NCI-H446 treated with DMSO at 0.1 percent for 48 hours (cell line): ENCODE measurements around the gene PEMT.

ENCODE experiments used
- DNase-seq: peaks from one replicate; lab custom pipeline; 2025; lab: John Stamatoyannopoulos, UW

The PEMT gene

DNA sequence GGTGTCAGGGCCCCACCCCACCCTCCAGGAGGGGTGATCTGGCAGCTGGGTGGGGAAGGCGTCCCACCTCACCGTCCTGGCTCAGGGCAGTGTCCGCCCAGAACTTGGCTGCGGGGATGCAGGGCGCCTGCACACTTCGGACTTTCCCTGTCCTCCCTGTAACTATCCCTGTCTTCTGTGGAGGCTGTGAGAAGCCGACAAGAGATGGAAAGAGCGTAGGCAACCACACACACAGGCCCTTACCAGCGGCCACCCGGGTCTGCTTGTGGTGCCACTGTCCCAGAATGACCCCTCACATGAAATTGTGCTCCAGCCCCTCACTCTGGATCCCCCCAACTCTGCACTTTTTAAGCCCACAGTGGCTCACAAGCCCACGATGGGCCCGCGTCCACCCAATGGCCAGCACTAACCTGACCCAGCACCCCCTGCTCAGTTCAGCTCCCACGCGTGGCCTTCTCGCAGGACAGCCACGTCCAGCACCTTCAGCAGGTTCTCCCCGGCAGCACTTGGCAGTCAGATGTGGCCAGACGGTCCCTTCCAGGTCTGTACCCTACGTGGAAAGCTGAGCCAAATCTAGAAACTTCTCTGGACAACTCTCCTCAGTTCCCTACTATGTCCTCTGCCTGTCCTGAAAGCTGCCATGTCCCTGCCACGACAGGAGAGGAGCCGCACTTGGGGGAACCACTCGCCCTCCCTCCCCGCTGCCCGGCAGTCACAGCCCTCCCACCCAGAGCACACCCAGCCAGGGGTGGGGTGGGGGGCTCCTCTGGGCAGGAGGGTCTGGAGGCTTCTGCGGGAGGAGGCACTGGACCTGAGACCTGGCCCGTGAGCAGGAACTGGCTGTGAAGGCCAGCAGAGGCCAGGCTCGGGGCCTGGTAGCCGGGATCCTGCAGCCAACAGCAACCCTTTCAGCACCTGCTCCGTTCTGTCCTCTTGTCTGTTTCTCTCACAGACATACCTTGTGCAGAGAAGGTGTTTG, 38.0 kb downstream of the PEMT start:
- no peak for DNase-seq

DNA sequence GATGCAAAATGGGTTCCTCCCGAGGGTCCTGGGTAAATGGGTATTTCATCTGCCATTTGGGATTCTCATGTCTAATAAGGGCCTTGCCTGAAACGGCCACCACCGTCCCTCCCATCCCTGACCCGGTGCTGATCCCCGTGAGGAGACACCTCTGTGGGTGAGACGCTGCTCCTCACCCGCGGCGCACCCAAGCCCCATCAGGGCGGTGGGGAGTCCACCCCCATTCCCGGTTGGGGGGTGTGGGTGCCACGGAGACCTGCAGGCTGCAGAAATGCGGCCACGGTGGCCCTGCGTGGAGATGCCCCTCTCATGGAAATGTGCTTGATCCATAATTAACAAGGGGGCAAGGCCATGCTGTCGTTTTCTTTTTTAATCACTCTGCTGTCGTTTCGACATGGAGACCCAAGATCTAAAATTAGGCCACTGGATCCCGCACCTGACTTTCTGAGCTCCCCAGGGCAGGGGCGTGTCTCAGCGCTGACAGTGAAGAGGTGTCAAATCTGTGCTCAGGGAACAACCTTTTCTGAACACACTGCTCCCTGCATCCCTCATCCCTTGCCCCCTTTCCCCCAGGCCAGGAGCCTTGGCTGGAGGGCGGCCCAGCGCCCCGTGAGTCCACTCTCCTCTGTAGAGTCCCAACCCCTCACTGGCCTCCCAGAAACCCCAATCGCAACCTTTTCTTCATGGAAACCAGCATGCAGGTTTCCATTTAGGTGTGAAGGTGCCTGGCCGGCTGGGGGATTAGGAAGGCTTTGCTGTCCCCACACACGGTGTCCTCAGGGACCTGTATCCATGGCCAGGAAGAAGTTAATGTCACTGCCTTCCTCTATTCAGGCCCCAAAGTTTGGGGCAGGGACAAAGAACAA, 38.9 kb downstream of the PEMT start:
- DNase-seq: no peak

DNA sequence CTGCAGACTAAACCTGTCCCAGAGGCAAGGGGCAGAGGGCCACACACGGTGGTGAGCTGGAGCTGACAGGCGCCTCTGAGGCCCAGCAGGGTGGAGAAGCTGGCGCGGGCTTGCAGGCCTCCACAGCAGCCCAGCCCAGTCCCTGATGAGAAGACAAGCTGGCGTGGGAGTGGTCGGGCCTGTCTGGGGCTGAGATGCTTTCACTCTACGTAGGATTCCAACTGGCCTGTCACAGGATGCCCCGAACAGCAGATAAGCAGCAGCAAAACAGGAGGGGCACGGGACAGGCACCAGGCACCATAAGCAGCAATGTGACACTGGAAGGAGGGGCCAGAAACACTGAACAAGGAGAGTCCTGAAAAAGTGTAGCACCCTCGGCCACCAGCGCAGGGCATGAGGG, 40.1 kb downstream of the PEMT start:
- DNase-seq: no peak

DNA sequence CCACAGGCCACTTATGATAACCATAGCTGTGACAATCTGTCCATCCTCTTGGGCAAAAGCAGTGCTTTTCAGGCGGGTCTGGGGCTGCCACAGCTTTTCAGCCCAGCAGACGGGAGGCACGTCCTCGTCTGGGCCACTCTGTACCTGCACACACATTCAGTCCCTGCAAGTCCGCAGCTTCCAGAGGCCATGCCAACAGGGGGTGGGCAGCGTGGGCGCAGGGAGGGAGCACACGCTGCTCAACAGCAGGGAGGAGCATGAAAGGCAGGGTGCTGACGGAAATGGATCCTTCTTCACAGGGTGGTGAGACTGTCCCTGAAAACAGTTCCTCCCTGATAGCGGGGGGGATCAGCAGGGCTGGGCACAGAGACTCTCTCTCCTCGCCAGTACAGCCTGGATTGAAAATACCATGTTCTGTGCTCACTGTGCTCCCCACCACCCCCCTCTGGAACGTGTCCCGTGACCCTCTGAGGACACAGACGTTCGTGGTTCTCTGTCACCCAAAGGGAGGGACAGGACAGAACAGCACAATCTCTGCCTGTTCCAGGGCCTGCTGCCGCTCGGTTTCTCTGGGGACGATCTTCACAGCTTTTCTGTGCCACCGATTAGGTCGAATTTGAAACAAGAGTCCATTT, 41.7 kb downstream of the PEMT start:
- no peak for DNase-seq

DNA sequence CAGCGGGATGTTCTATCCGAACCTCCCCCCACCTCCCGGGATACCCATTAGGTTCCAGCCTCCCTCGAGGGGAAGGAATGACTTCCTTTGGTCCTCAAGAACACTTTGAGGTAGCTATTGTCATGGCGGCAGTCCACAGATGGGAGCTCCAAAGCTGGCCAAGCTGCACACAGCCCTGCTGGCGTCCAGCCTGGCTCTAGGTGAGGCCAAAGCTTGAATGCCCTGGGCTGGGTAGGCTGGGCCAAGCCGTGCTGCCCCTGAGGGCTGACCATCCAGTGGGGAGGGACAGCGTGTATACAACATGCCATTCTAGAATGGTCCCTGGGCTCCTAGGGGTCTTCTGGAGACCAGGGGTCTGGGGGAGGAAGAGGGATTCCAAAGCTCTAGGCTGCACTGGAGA, 43.5 kb downstream of the PEMT start:
- DNase-seq: no peak

DNA sequence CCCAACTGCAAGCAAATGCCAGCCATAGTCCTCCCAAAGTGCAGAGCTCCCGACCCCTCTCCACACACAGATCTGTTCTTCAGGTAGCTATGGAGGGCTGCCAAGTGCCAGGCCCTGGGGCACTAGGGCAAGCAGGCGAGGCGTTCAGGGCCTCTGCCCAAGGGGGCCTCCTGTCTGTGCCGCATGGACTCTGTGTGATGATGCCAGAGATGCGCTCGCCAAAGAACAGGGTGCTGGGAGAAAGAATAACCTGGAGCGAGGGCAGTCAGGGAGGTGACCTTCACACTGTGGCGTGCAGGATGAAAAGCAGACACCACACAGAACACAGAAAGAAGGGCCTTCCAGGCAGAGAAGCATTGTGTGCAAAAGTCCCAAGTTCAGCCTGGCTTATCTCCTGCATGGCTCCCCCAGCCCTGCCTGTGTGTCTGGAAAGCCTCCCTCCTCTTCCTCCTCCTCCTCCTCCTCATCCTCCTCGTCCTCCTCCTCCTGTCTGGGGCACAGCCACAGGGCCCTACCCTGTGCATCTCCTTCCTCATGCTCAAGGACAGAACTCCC, 44.2 kb downstream of the PEMT start:
- DNase-seq: no peak

DNA sequence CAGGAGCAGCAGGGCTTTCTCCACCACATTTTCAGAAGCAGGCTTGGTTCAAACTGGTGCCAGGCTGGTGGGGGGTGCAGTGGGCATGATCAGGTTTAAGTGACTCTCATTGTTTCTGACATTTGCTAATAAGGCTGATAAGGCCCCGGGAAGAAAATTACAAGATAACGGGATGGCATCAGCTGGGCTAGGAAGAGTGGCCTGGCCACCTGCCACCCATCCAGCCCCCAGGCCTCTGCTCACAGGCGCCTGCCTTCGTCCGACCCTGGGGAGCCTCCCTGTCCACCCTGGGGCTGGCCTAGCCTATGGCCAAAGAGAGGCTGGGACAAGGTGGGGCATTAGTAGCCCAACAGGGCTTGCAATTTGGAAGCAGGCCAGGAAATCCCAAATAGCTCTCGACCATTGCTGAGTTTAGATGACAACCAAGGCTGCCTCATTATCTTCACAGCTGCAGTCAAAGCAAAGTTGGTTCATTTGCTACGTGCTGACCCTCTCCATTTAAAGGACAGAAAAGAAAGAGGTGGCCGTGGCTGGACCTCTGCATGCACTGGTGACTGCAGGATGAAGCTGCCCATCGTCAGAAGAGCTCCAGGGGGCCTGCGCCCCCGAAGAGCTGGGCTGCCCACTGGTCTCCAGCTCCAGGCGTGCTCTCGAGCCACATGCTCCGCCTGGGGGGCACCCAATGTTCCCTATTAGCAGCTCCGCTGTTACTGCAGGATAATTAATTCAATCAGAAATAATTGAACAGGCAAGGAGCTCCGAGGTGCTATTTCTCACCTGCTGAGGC, 44.9 kb downstream of the PEMT start:
- DNase-seq: no peak

DNA sequence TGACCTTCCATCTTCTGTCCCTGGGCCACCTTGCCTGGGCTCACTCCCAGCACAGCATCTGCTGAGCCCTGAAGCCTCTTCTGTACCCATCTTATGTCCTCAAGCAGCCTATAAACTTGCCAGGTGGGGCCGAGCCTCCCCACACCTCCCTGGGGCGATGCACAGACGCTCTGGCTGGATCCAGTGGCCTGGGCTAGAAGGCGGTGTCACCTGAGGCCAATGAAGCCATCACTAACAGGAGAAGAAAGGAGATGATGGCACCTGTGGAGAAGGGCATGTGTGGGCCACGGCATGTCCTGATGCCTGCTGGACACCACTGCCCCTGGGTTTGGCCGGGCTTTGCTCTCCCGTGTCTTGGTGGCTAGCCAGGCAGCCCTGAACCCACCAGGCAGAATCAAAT, 45.5 kb downstream of the PEMT start:
- DNase-seq: no peak

DNA sequence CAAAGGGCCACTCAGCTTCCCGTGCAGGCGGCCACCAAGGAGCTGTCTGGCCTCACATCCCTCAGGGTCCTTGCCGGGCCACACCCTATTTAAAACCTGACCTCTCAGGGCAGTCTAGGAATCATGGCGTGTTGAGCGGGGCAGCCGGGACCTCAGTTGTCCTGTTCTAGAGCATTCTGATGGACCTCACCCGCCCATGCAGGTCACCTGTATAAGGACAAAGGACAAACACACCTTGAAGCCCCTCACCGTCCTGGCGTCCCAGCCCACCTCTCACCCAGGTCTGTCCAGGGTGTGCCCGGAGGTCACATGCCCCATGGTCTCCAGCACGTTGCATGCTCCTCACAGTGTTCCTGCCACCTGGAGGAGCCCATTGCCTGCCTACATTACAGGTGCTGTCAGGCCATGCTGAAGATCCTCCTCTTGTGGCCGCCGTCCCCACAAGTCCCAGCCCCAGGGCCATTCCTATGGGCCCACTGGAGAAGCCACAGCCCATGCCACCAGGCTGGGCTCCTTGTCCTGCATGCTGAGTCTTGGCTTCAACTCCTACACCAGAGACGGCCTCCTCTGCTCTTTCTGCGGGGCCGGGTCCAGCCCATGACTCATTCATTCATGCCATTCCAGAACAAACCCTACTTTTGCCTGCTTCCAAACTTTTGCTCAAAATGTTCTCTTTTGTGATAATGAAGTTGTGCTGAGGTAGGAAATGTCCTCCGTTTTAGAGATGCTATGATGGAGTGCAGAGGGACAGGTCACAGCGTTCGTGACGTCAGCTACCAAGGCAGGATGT, 46.3 kb downstream of the PEMT start:
- DNase-seq: no peak

DNA sequence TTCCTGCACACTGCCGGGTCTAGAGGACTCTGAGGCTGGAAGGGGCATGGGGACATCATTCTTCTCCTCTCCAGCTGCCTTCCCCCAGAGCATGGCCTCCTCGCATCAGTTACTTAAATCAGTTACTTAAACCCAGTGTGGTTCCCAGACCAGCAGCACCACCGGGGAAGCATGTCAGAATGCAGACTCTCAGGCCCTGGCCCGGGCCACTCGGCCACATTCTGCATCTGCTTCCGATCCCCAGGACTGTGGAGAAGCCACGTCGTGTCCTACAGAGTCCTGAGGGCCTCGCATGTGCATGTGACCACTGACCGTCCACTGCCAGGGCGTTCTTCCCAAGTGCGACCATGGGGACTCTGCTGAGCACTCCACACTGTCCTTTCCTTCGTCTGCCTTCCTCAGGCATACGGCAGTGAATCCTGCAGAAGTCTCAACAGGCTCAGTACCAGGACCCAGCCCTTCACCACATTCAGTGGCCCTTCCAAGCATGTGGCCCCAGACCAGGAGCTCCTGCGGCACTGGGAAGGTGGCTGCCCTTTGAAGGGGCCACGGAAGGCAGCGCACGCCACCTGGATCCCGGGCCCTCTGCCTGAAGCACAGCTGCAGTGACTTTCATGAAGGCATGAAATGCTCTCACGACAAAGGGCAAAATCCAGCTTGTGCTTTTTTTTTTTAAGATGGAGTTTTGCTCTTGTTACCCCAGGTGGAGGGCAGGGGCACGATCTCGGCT, 48.4 kb downstream of the PEMT start:
- no peak for DNase-seq

DNA sequence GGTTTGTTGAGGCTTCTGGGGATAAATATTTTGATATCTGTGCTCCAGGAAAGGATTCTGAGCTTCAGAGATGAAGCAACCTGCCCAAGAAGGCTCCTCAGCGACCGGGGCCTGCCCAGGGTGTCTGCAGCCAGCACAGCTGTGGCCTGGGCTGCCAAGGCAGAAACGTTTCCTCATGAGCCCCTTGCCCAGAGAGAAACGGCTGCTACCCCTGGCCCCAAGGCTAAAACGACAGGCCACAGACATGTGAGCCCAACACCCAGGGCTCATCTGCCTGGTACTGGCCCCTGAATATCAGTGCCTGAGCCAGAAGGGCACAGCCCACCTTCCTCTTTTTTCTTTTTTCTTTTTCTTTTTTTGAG, 49.9 kb downstream of the PEMT start:
- no peak for DNase-seq

DNA sequence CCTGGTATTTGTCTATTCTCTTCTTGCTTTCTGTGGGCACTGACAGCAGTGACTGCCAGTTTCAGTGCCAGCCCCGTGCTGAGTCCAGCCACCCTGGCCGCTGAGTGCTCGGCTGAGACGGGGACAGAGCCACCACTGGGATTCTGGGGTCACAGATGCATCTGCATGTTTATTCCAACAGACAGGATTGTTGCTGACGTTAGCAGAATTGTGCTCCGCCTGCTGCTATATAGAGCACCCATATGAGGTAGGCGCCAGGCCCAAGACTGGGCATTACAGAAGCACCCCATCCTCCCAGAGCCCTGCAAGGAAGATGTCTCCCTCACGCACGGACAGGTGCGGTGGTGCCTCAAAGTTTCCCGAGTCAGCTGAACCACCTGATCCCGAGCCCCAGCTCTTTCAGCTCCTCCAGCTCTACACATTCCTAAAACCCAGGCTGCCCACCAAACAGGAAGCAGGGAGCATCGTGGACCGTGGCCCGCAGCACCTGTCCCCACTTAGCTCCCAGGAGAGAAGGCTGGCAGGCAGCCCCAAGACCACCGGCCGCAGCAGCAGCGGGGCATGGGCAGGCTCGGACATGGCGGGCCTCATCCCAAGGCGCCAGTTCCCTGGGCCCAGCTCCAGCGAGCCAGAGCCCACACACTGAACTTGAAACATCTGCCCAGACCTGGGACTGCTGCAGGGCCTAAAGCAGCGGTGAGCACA, 50.4 kb downstream of the PEMT start:
- DNase-seq: no peak

DNA sequence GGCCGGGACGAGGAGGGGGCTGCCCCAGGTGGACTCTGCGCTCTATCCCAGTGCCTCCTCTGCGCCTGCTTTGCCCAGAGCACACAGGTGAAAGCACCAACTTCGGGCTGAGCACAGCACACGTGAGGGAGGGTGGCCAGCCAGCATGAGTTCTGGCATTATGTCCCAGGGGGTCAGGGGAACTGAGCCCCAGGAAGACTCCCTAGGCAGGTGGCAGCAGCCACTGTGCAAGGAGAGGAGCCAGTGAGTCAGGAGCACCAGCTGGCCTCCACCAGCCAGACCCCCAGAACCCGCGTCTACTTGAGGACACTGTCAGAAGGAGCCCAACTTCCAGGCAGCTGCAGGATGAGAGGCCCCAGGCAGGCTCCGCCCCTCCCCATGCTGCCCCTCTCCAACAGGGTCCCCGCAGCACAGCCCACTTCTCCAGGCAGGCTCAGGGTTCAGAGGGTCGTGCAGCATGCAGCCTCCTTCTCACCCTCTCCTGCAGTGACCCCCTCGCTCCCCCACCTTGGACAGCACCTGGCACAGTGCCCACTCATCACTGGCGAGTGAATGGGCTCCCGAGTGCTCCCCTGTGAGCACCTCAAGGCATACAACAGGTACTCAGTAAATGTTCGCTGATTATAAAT, 51.1 kb downstream of the PEMT start:
- no peak for DNase-seq

DNA sequence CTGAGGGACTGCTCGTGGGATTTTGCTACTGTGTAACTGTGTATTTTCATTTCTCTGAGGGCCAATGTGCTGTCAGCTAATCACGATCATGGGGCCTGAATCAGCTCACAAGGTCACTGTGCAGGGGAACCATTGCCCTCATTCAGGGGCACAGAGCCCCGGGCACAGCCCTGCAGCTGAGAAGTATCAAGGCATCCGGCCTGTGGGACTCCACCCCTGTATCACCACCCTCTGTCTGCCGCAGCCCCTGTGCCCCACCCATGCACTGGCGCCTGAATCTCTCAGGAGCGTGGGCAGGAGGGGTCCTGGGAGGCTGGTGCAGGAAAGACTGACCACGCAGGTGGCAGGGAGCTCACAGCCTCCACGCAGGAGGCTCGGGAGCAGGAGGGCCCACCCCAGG, 51.9 kb downstream of the PEMT start:
- no peak for DNase-seq

DNA sequence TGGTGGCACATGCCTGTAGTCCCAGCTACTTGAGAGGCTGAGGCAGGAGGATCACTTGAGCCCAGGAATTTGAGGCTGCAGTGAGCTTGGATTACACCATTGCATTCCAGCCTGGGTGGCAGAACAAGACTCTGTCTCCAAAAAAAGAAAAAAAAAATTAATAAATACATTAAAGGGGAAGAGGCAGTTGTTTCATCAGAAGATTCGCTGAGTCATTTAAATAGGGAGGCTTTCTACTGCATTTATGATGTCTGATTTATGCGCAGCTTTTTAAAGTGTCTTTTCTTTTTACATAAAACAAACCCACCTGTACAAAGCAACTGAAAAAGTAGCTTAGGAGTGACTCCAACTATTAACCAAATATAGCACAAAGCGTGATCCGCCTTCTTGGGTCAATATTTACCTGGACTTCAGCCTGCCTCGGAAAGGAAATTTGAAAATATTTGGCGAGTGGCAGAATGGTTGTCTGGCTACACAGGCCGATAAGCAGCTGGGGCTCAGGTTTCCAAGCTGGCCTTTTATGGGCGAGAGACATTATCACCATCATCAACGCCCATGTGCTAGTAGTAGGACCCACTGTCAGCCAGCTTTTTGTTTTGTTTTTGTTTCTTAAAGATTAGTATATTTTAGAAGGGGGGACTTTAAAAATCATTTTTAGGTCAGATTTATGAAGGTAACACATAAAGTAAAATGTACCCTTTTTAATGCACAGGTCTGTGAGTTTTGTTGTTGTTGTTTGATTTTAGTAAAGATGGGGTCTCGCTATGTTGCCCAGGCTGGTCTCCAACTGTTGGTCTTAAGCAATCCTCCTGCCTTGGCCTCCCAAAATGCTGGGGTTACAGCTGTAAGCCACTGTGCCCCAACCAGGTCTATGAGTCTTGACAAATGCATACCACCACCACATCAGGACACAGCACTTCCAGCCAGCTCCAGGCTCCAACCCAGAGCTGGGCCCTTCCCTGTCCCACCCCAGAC, 52.8 kb downstream of the PEMT start:
- no peak for DNase-seq

DNA sequence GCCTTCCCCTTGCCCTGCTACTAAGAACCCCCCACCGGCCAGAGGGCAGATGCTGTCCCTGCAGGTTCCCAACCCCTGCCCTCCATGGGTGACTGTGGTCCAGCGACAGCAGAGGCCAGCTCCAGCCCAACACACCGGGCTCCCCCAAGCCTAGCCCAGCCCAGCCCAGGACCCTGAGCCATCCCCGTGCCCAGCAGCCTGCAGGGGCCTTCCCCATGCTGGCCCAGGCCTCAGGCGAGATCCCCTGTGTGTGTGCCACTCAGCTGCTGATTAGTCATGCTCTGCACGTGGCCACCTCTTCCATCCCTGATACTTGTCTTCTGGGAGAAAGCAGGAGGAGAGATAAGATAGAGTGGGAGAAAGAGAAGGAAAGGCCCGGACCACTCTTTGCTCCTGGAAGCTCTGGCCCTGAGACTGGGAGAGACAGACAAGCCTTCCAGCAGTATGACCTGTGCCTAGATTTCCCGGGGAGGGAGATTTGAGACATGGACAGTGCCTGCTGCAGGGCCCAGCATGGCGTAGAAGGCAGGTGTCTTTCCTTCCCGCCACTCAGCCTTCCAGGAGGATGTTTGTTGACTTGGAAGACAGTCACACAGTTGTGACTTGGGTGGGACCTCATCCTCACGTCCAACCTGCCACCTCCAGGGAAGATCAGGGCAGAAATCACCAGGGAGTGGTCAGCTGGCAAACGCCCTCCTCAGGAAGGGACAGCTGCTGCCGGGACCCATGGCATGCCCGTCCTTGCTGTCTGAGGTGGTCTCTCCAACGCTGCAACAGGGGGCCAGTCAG, 54.0 kb downstream of the PEMT start:
- DNase-seq: no peak

DNA sequence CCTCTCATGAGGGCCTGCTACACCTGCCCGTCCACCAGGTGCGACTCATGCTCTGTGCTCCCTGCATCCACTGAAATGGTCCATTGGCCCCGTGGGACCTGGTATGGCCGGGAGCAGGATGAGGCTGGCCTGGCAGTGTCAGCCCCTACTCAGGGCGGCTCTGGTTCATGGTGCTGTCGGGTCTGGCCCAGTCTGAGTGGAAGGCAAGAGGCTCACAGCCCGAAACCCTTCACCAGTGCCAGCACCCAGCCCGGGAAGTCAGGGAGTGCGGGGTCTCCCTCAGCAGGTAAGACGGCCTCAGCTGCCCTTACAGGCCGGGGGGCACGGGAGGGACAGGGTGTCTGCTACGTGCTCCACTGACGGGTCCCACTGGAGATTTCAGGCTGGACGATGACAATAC, 54.8 kb downstream of the PEMT start:
- DNase-seq: no peak
